HG02870 (cell line): ENCODE measurements around the gene ANO4.

Experiments used
- ATAC-seq: cut with Tn5 transposase; IDR thresholded peaks from one replicate; pipeline ENCODE4 v1.9.1; 2021; ENCODE audit warnings: mild to moderate bottlenecking, moderate library complexity; ENCODE audit not compliant: unreplicated experiment

The ANO4 gene

DNA sequence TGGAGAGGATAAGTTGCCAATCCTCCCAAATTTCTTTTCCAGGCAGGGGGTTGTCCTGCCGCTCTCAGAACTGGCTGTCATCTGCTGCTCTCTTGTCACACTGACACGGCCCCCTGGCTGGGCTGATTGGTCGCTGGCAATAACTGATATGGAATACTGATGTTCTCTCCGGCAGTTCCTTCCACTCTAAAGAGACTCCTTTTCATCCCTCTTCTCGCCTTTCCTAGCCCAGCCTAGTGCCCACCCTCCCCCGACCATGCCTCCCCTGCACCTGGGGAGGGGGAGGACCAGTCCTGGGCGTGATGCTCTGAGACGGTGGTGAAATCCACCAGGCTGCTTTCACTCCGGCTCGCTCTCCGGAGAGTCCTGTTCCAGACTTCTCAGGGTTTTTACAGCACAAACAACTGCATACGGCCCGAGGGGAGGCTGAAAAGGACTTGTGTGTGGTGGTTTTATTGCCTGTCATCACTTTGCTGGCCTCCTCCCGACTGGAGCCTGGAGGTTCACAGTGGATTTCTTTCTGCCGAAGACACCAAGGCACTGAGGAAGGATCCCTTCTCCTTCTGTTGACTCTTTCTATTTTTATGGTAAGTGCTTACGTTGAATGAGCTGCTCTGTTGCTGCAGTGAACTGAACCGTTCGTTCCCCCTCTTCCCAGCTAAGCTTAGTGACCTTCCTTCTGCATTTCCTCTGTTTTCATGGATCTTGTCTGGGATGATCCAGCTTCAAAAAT is at the start of gene ANO4:
Gene ANO4 (plus strand): TSS at position 336 of the 733 bp plus-strand sequence. CDS start 107,010 bp downstream, outside the sequence.
- no peak for ATAC-seq

DNA sequence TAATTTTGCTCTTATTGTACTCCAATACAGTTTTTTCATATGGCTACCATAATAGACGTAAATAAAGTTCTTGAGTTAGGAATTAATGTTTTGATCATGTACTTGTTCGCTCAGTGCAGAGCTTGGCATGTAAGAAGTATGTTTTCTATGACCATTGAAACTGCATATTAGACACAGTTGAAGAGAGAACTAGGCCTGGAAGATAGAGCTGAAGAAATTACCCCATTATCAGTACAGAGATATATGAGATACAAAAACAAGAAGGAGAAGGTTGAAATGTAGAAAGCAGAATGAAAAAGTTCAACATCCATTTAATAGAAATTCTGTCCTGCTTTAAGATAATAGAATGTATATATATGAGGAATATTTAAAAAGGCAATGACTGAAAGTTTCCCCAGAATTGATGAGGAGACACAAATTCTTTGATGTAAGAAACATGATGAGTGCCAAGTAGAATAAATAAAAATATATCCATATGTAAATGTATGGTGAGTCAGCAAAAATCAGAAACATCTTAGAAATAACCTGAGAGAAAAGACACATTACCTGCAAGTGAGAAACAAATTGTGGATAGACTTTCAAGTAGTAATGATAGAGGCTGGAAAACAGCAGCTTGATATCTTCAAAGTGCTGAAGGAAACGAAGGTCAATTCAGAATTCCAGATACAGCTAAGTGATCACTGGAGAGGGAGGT is 49.1 kb upstream of the ANO4 start:
- no peak for ATAC-seq

DNA sequence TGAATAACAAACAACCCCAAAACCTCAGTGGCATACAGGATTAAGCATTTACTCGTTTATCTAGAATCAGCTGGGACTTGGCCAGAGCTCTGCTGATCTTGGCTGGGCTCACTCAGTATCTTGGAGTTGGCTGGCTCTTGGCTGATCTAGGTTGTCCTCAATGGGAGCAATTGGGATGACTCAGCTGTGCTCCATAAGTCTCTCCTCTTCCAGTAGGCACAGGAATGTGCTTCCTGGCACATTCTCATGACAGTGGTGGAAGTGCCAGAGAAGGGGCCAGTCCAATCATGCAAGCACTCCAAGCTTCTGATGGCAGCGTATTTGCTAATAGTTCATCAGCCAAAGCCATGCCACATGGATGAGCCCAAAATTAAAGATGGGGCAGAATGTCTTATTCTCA is 41.7 kb upstream of the ANO4 start:
- ATAC-seq, result no peak

DNA sequence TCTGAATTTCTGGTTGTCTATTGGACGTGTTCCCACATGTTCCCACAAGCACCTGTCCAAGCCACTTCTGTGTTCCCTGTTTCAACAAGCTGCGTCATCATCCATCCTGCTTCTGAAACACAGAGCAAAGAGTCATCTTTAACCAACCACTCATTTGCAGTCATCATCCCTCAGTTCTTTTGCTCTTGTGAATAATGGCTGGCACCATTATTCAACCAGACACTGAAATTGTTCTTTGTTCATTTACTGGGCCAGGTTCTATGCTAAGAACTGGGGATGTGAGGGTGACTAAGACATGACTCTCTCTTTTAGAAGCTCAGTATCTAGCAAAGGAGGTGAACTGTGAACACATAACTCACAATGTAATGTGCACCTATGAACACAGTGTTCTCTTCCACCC is 40.7 kb upstream of the ANO4 start:
- no peak for ATAC-seq

DNA sequence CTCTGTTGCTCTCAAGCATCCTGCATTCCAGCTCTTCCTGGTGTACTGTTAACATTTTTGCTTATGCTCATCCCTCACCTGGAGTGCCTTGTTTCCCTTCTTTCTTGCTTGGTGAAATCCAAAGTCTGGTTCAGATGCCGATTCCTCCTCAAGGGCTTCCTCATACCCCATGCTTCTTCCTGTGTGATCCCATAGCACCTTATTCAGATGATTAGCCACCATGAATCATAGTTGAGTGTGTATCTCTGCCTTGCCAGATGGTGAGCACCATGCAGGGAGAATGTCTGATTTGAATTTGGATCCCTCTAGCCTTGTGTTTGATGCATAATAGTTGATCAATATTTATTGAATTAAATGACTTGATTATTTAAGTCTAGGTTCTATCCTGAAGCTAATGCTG is 39.4 kb upstream of the ANO4 start:
- no peak for ATAC-seq

DNA sequence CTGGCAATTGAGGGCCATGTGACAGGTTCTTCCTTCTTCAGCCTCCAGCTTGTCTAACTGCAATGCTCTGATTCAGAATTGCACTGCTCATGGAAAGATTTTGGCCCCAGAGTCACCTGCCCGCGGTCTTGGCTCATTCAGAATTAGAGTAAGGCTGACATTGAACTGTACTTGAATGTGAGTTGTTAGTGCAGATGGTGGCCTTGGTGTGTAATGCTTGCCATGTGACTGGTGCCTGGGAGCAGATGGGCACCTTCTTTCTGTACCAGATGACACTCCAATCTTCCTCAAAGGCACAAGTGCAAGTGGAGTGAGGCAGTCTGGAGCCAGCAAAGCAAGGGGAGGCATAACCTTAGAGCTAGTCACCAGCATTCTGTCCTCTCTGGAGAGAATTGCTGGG is 36.5 kb upstream of the ANO4 start:
- ATAC-seq, result no peak

DNA sequence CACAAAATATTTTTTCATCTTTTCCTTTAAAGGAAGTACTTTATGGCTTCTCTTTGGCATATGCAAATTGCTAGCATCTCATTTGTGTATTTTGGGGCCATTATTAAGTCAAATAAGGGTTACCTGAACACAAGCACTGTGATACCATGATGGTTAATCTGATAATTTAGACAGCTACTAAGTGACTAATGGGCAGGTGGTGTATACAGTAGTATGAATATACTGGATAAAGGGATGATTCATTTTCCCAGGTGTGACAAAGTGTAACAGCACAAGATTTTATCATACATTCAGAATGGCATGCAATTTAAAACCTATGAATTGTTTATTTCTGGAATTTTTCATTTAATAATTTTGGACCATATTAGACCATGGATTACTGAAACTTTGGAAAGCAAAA is 27.2 kb upstream of the ANO4 start:
- ATAC-seq, result no peak

DNA sequence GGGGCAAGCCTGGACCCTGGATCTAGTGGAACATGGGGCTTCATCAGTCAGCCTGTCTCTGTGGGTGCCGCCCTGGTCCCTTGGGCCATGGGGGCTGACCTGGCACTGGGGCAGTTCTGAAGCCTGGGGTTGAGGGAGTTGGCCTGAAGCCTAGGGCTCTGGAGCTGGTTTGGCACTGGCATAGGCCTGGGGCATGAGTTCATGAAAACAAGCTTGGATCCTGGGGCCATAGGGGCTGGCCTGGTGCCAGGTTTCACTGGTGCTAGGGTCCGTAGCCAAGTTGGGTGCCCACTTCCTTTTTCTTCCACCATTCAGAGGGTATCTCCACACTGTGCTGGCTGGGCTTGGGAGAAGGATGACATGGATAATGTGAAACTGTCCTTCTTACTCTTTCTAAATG is 26.6 kb upstream of the ANO4 start:
- ATAC-seq, result no peak

DNA sequence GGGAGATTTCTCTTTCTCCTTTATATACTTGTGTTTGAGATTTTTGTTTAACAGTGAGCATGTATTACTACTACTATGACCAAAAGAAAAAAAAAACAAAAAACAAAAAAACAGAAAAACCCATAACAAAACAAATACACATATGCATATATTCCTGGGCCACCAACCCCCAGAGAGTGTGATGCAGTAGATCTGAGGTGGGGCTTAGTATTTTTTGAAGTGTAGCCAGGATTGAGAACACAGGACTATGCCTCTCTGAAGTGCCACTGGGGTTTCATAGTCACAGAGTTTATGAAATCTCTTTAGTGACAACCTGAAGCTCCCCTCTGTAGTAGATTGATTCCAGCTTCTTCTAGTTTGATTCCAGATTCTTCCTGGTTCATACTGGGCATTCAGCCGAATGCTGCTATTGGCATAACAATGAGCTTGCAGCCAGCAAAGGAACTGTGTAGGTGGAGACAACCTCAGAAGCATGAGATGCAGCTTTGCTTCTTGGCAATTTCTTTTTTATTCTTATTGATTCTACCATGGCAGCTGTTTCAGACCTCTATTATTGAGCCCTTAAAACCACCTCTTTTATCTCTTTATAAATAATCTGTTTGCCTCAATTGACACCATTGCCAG is 15.5 kb upstream of the ANO4 start:
- no peak for ATAC-seq

DNA sequence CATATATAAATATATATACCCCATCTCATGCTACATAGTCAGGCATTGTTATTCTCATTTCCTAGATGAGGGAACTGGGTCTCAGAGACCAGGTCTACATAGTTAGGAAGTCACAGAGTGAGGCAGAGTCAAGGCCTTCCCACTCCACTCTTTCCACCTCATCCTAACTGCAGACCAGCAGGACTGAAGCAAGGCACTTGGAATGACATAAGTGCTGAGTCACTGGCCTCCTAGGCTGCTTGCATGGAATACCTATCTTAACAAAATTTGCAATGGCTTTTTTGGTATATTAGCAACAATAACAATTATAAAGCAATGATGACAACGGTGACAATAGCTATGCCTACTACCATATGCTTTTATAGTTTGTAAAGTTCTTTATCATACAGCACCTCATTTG is 5.4 kb upstream of the ANO4 start:
- ATAC-seq, result no peak

DNA sequence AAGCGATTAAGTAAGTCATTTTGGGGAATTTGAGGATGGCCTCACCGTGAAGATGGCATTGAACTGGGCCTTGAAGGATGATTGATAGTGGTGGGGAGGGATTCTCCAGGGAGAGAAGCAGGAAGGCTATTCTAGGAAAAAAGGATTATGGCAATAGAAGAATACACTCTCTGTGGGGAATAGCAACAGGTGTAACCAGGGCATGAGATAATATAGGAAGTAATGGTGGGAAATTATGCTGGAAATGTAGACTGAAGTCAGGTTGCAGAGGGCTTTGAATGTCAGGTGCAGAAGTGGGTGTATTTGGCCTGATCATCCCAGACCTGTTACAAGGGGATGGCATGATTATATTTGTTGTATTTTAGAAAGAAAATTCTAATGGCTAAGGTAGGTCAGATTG is 4.6 kb upstream of the ANO4 start:
- ATAC-seq, result no peak

DNA sequence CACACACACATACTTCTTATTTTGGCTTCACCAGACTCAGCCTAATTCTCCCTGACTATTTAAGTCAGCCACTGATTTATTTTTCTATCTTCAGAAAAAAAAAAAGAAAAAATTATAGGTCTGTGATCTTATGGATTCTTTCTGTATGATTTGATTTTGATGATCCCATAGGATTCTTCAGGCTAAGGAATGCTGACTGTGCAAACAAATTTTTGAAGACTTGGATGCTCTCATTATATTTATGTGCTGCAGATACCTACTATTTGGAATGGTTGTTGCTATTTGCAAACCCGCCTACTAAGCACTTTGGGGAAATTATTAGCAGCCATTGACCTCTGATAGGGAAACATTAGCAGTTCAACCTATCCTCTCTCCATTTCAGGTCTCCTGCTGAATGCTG is 4.0 kb upstream of the ANO4 start:
- ATAC-seq, result no peak

DNA sequence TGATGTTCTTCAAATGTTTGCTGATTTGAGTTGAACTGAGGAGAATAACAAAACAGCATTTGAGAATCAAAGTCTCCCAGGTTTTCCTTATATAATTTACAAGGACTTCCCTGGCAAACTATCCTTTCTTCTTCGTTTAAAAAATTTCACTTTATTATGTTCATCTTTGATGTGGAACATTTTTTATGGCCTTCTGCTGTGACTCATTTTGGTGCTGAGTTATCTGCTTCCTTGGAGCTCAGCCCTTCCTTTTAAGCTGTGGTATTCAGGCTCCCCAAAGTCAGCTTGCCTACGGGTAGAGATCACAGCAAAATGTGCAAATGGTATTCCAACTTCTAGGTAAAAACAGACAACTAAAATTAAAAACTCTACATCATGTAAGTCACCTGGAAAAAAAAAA is 1.4 kb upstream of the ANO4 start:
- no peak for ATAC-seq

DNA sequence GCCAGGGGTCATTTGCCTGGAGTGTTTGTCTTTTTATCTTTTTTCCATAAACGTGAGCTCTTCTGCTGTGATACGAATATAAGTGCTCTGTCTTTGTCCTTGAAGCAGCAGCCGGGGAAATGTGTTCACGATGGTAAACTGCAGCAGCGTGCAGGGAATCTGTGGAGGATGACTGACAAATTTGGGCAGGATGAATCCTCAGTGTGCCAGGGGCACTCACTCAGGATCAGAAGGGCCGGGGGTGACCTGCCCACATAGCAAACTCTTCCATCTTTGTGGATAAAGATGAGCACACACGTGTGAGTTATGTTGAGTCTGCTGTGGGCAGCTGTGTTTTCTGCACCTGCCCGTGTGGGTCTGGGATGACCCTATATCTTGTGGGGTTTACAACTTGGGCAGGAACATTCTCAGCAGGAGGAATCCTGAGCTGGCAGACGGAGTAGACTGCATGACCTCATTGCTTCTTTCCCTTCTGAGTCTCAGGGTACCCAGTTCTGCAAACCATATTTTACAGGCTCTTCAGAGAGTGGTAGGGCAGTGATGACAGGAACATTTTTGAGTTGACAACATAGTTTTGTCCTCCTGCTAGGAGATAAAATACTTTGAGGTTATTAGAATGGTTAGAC is 711 bp downstream of the ANO4 start:
- no peak for ATAC-seq

DNA sequence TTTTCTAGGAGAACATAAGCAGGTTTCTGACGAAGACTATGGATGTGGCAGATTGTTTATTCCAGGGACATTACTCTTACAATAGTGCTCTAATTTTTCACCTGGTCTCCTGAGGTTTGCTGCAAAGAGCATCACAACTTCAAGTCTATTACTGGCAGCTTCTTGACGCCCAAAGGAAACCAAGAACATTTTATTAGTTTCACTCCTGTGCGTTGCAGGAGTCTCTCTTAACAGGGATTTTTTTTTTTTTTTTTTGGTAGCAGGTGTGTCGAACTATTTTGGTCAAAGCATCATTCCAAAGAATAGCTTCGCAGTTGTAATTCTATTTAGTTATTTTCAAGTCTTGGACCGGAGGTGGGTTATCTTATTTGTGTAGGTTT is 1.2 kb downstream of the ANO4 start:
- ATAC-seq, result no peak

DNA sequence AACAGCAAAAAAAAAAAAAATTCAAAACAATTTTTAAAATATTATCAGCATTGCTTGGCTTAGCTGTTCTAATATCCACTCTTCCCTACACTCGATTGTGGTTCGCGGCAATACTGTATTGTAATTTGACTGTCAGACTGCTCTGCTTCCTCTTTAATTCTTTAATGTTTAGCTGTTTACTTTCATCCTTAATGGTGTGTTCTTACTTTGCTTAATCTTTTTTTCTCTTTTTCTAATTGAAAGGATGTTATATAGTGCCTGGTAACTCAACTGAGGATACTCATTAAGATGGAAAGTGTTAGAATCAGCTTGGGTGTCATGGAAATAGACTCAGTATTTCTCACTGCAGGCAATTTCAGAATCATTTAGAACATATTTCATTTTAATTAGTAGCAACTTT is 2.0 kb downstream of the ANO4 start:
- no peak for ATAC-seq

DNA sequence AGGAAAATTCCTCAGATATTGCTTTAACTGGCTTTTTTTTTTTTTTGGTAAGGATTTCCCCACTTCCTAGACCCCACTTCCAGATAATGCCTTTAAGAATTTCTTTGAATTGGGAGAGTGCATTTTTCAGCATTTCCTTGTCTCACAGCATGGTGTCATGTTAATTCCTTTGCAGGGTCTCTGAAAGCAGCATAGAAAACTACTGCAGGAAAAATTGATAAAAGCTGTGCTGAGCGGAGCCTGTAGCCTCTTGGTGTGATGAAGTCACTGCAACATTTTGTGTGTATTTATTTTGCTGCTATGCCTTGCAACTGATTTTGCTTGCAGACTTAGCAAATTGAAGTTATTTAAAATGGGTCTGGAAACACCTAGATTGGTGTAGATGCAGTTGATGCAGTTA is 2.7 kb downstream of the ANO4 start:
- no peak for ATAC-seq

DNA sequence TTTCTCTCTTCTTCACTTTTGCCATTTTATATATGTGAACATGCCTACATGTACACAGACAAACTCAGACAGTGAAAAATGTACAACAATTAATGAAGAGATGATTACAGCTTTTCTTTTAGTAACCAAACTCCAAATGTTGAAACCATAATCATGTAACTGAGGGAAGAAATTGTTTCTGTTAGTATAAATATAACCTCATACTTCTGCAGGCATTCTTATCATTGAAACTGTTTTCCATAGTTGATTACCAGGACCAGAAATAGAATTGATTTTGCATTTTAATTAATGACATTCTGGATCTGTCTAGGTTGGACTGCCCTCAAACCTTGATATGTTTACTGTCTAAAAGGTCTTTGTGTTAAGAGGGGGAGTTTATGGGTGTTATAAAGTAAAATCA is 3.2 kb downstream of the ANO4 start:
- ATAC-seq, result no peak

DNA sequence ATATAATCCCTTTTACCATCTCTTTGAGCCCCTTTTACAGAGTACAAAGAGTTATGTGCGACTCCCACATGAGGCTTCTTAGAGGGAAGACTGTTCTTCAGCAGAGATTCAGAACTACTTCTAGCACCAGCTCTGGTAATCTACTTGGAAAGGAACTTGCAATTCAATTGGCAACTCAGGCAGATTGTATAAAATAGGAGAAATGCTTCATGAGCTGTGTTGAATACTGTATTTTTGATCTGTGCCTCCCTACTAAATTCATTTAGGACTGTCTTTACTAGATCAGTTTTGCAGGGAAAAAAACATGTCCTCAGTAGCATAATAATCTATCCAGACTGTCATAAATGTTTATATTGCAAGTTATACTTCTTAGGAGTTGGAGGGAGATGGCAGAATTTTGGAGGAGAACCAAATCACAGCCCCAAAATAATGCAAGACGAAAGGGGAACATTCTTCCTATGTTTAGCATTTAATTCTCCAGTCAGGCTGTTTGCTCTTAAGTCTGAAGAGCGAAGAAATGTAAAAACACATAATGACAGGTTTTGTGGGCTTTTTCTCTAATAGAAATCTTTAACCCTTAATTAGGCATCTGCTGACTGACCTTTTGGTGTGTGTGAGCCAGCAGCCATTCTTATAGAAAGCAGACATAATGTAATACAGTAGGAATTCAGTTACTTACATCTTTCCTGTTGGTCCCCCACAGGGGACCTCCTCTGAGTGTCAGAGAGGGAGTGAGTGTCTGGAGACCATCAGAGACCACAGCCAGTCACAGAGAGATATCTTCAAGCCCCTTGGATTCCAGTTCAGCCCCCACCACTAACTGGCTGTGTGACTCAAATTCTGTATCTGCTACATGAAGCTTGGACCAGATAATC is 3.9 kb downstream of the ANO4 start:
- no peak for ATAC-seq

DNA sequence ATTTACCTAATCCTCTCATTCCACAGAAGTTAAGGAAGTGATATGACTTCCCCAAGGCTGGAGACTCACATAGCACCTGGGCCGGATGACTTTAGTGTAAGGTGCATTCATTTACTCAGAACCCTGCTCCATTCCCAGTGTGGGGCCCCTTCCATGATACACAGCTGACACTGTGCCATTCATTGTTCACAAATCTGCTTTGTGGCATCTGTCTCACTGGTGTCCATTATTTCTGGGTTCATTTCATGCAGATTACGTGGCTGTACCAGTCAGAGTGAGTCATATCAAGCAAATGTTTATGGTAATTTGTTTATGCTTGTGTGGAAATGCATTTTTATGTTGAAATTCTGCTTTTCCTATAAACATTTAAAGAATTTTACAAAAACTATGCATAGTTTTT is 5.2 kb downstream of the ANO4 start:
- no peak for ATAC-seq

DNA sequence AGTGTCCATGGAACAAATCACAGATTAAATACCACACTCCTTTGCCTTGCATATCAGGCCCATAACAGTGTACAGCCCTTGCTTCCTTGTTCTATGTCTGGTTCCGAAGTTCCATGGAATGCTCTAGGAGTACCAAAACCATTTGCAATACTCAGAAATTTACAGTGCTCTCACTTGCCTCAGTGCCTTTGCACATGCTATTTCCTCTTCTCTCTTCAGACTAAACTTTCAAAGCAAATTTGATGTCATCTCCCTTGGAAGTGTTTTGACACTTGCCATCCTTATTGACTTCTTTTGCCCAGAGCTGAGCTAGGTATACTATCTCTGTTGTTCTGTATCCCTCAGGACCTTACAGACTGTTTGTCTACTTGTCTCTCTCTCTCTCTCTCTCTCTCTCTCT is 6.1 kb downstream of the ANO4 start:
- ATAC-seq, result no peak
